Calu3 (cell line): ENCODE measurements around the gene ELF2. TPM values are rescaled to one million over a fixed set of nuclear protein-coding genes. Genes with fewer than 3 reads are reported as not detected.
"Not testable (repeated sequence)": the region's sequence is repeated elsewhere in the genome, so short reads cannot be mapped to it uniquely, and the experiment has no call there.

Source experiments
- BruUV-seq: library from RNA; stranded (reverse); fragments of 400-500 nt; replicated peaks from 2 replicates; lab custom pipeline; 2021; lab: Mats Ljungman, UMichigan
- CTCF ChIA-PET: fragments of 300-600 bp; sonication (Branson Sonifier 250); formaldehyde crosslinking; loops from one replicate; lab custom pipeline; 2022; ENCODE audit warnings: antibody characterized with exemption; lab: Charles Lee
- DNase-seq: peaks from one replicate; pipeline ENCODE4 v3.0.0; 2022
- H3K27ac Mint-ChIP-seq: one replicate; pipeline ENCODE4 v1.8.0; 2022; ENCODE audit warnings: mixed read lengths; ENCODE audit not compliant: unreplicated experiment
- H3K27me3 Mint-ChIP-seq: one replicate; pipeline ENCODE4 v1.8.0; 2022; ENCODE audit warnings: mixed read lengths; ENCODE audit not compliant: unreplicated experiment
- H3K36me3 Mint-ChIP-seq: one replicate; pipeline ENCODE4 v1.8.0; 2022; ENCODE audit warnings: mild to moderate bottlenecking, moderate library complexity, mixed read lengths; ENCODE audit not compliant: insufficient read depth, unreplicated experiment
- H3K4me1 Mint-ChIP-seq: one replicate; pipeline ENCODE4 v1.8.0; 2022; ENCODE audit warnings: mild to moderate bottlenecking, low read depth, mixed read lengths; ENCODE audit not compliant: unreplicated experiment
- H3K4me3 Mint-ChIP-seq: one replicate; pipeline ENCODE4 v1.8.0; 2022; ENCODE audit warnings: mild to moderate bottlenecking, low read depth, moderate library complexity, mixed read lengths; ENCODE audit not compliant: unreplicated experiment
- H3K9me3 Mint-ChIP-seq: one replicate; pipeline ENCODE4 v1.8.0; 2022; ENCODE audit warnings: low read depth, mixed read lengths; ENCODE audit not compliant: unreplicated experiment
- CTCF ChIP-seq: fragments of 200-600 bp; IDR thresholded peaks from one replicate; pipeline ENCODE4 v1.8.0; 2022; ENCODE audit warnings: antibody characterized with exemption; ENCODE audit not compliant: unreplicated experiment
- intact Hi-C: fragments of 100-400 bp; cut with micrococcal nuclease; formaldehyde crosslinking; loops from one replicate; pipeline ENCODE4 v1.10.0; 2022; ENCODE audit not compliant: unreplicated experiment
- total RNA-seq: library from RNA; stranded (reverse); gene quantifications from 2 replicates; pipeline ENCODE4 v1.2.3, GENCODE V29; 2022

The ELF2 gene
- total RNA-seq, 1 experiment from 2014 or later: 27.8 TPM

GRCh38 chr4:139164731-139165130 is 12.3 kb downstream of the ELF2 start:
- Mint-ChIP-seq H3K4me1 (peaks cover 7% of the 10 kb centered on the region), H3K27ac (no peak overlapping the region), H3K9me3 (no peaks in the 10 kb centered on the region), H3K4me3 (no peak overlapping the region), H3K36me3 (no peaks in the 10 kb centered on the region), H3K27me3 (no peaks in the 10 kb centered on the region)
- intact Hi-C loops: loop anchor here (5.0 kb wide), 1 partner anchor 132 kb away; no protein-coding TSS in a partner anchor
- no TSS peak for BruUV-seq
- no peak for DNase-seq
- CTCF ChIA-PET: no interaction called here
- no peak for TF ChIP-seq CTCF

- CTCF ChIA-PET: interaction anchor here (0.7 kb wide), 1 partner anchor 12 kb away, joined by 8 read pairs; no protein-coding TSS in a partner anchor
- no peak overlapping the region for H3K4me3 Mint-ChIP-seq
- no TSS peak for BruUV-seq
- H3K27me3 Mint-ChIP-seq: no peaks in the 10 kb centered on the region
- H3K27ac Mint-ChIP-seq: no peak overlapping the region
- TF ChIP-seq CTCF: no peak
- DNase-seq: no peak
- no peaks in the 10 kb centered on the region for H3K9me3 Mint-ChIP-seq
- peaks cover 7% of the 10 kb centered on the region for H3K4me1 Mint-ChIP-seq
- no peaks in the 10 kb centered on the region for H3K36me3 Mint-ChIP-seq
- intact Hi-C loops: no loop called here
Observed at GRCh38 chr4:139163806-139164206, 13.2 kb downstream of the ELF2 start.

GRCh38 chr4:139157977-139158376 is 19.0 kb downstream of the ELF2 start:
- CTCF ChIA-PET, DNase-seq, H3K27ac Mint-ChIP-seq, H3K4me3 Mint-ChIP-seq, H3K27me3 Mint-ChIP-seq, H3K36me3 Mint-ChIP-seq, H3K4me1 Mint-ChIP-seq, intact Hi-C loops, H3K9me3 Mint-ChIP-seq, BruUV-seq: not testable (repeated sequence)

- H3K27ac Mint-ChIP-seq: no peak overlapping the region
- no peaks in the 10 kb centered on the region for H3K36me3 Mint-ChIP-seq
- DNase-seq: no peak
Observed at GRCh38 chr4:139154952-139155557, 22.0 kb downstream of the ELF2 start.

More at GRCh38 chr4:139154952-139155557, 22.0 kb downstream of the ELF2 start:
- Mint-ChIP-seq H3K4me1 (peaks cover 9% of the 10 kb centered on the region), H3K9me3 (no peaks in the 10 kb centered on the region), H3K27me3 (no peaks in the 10 kb centered on the region), H3K4me3 (no peak overlapping the region)
- intact Hi-C loops: no loop called here
- CTCF ChIA-PET: interaction anchor here (0.7 to 1.2 kb wide), 3 partner anchors 11 to 26 kb away, joined by 3 to 7 read pairs (median 4); no protein-coding TSS in a partner anchor
- TF ChIP-seq CTCF: no peak
- no TSS peak for BruUV-seq
